HUDEP-2 (cell line): Measurements from ENCODE around the gene PRR35.
A peak's percentile ranks its signal among the peaks of the same experiment; 100 is the strongest.

Source experiments
- DNase-seq, 76 experiments: peaks; one replicate each; lab custom pipeline; 2025; ENCODE audit not compliant: unreplicated experiment in 76 of 76; lab: John Stamatoyannopoulos, UW

The PRR35 gene

DNA sequence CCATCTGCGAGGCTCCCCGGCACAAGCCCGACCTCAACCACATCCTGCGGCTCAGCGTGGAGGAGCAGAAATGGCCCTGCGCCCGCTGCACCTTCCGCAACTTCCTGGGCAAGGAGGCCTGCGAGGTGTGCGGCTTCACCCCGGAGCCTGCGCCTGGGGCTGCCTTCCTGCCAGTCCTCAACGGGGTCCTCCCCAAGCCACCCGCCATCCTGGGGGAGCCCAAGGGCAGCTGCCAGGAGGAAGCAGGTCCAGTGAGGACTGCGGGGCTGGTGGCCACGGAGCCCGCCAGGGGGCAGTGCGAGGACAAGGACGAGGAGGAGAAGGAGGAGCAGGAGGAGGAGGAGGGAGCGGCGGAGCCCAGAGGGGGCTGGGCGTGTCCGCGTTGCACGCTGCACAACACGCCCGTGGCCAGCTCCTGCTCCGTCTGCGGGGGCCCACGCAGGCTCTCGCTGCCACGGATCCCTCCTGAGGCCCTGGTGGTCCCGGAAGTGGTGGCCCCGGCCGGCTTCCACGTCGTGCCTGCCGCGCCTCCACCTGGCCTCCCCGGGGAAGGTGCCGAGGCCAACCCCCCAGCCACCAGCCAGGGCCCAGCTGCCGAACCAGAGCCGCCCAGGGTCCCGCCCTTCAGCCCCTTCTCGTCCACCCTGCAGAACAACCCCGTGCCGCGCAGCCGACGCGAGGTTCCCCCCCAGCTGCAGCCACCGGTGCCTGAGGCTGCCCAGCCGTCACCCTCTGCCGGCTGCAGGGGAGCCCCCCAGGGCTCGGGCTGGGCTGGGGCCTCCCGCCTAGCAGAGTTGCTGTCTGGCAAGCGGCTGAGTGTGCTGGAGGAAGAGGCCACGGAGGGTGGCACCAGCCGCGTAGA lies 13.1 kb upstream of the PRR35 start:
- DNase-seq = peak in 50 of 76 experiments; percentile 10 to 81 (median 52)

DNA sequence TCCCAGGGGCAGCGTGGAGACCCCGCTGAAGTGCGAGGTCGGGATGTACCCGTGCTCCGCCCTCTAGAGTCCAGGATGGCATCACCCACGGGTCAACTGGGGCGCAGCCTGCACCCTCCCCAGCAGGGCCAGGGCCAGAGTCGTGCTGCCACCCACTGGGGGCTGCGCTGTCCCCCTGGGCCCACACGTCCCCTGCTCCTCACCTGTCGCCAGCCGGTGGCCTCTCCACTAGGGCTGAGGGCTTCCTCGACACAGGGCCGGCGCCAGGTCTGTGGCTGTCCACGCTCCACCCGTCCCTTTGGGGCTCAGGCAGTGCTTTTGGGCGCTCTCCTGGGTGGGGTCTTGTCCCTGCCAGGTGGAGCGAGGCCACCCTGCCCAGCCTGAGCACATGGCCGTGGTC lies 11.6 kb upstream of the PRR35 start:
- DNase-seq = no peak

DNA sequence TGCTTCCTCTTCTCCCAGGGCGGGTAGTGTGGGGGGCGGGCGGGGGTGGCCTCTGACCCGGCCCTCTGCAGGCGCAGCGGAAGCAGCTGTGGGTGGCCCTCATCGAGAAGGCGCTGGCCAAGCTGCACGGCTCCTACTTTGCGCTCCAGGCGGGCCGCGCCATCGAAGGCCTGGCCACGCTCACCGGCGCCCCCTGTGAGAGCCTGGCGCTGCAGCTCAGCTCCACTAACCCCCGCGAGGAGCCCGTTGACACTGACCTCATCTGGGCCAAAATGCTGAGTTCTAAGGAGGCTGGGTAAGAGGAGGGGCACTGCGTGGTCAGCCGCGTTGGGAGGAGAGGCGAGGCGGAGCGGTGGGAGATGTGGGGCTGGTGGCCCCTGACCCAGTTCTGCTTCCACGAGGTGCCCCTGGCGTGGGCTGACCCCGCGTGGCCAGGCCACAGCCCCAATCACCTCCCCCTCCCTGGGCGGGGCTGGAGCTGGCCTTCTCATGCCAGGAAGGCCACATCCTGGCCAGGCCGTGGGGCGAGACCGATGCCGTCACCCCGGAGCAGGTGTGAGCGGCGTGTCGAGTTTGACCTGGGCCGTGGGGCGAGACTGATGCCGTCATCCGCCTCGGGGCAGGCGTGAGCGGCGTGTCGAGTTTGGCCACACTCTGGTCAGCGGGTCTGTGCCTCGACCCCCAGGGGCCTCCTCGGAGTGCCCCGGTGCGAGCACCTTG lies 10.5 kb upstream of the PRR35 start:
- no peak for DNase-seq

GRCh38 chr16:551210-551609 lies 9.0 kb upstream of the PRR35 start:
- no peak for DNase-seq

DNA sequence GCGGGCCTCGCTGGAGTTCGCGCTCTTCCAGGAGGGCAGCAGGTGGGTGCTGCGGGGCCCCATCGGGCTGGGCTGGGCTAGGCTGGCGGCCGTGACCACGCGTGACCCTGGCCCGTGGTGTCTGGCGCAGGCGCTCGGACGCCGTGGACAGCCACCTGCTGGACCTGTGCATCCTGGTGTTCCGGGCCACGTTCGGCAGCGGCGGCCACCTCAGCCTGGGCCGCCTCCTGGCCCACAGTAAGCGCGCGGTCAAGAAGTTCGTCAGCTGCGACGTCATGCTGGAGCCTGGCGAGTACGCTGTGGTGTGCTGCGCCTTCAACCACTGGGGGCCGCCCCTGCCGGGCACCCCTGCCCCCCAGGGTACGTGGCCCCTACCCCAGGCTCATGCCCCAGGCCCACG lies 8.0 kb upstream of the PRR35 start:
- no peak for DNase-seq

GRCh38 chr16:553601-554296 lies 6.4 kb upstream of the PRR35 start:
- no peak for DNase-seq

GRCh38 chr16:554297-554621 lies 5.9 kb upstream of the PRR35 start:
- DNase-seq = no peak

DNA sequence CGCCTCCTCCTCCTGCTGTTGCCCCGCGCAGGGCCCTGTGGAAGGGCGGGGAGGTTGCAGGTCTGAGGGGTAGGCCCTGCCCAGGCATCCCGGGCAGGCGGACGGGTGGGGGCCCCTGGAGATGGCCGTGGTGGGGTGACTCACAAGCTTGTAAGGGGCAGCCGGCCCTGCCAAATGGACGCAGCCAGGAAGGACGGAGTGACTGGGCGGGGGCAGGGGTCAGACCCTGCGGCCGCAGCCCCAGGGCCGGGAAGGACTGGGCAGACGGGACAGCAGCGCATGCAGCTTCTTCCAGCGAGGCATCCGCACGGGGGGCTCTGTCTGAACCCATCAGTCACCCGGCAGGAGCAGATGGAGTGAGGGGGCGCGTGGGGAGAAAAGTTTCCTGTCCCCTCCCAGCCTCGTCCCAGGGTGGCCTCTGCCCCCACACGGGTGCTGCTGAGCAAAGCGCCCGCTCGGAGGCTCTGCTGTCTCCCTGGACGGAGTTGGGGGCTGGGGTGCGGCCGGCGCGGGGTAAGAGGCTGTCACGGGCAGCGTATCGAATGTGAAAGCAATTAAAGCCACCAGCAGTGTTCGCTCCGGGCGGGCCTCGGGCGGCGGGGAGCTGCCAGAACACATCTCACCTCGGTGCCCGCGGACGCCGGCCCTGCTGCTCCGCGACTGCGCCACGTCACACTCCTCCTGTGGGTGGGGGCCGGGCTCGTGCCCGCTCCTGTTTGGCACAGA lies 5.4 kb upstream of the PRR35 start:
- no peak for DNase-seq

DNA sequence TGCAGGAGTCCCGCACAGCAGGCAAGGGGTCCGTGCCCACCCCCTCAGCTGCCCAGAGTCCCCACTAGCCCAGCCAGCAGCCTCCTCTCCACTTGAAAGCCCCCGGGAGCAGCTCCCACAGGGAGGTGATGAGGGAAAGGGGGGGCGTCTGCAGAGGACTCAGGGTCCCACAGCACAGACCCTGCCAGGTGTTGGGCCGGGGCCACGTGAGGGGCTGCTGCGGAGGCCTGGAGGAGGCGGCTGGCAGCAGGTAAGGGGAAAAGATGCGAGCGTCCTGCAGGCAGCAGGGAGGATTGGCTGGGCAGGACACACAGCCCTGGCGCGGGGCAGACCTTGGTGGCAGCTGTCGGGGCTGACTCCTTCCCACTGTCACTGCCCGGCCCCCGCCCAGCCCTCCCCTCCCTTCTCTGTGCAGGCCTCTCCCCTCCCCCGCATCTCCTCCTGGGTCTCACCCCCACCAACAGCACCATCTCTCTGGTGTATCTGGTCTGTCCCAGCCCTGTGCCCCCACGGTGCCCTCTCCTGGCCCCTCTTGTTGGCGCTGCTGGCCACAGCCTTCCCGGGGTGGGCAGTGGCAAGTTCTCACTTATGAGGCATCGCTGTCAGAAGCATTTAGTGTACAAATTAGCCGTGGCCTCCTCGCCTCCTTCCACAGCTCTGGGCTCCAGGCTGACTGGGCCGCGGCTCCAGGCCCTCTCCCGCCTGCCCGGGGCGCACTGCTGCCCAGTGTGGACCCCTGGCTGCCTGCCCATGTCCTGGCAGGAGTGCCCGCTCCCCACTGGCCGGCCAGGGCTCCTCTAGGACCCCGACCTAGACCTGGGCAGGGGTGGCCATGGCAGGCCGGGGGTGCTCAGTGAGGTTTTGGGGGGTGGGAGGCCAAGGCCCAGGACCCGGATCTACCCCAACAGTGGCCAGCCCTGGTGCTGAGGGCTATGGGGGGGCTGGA lies 4.4 kb upstream of the PRR35 start:
- peak in 18 of 76 experiments; percentile 10 to 54 (median 22) for DNase-seq

DNA sequence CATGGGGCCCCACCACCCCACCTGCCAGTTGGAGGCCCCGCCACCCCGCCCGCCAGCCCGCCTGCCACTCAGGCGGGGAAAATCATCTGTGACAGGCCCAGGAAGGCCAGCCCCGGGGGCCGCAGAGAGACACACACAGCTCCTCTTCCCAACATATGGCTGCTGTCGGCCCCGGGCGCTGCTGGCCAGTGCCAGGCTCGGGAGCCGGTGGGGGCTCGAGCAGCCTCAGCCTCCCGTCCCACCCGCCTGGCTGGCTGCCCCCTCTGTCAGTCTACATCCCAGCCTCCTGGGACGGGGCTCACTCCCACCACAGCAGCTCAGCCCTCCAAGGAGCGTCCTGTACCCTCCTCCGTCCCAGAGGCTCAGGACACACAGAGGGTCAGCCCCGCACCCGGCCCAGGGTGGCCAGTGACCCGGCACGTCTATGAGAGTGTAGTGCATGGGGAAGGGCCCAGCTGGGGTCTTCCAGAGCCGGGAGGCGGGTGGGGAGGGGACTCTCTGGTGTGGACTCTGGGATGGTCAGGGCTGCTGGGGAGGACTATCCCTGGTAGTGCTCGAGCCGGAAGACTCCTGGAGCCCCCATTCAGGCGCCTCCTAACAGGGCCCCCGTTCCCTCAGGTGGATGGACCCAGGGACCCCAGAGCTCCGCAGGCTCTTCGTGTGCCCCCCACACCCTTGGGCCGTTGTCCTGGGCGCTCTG lies 3.6 kb upstream of the PRR35 start:
- no peak for DNase-seq

GRCh38 chr16:557463-558297 lies 2.5 kb upstream of the PRR35 start:
- DNase-seq = no peak

DNA sequence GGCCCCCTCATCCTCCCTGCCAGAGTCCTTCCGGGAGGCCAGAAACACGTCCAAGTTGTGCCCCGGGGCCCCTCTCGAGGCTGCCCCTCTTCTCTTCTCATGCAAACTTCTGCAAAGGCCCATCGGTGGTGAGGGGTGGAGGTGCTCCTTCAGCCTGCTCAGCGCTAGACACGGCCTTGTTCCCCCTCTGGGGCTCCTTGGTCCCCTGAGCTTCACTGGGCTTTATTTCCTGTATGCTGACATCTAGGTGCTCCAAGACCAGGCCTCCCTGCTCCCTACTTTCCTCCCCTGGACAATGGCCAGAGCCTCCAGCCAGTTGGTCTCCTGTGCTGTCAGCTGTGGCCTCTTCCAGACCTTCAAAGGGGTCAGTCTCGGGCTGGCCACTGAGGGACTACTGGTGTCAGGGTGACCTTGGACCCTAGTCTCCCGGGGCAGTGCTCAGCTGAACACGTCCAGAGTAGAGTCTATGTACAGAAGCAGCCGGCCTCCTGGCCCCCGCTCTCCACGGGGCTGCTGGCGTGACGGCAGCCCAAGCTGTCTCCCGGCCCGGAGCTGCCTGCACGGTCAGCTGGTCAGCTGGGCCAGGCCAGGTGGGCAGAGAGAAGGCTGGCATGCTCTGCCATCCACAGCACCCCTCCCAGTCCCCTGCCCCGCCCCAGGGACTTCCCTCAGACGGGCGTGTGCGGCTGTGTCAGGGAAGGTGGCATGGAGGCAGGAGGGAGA lies 1.7 kb upstream of the PRR35 start:
- peak in 1 of 76 experiments; percentile 65 for DNase-seq

GRCh38 chr16:559021-559380 lies 1.2 kb upstream of the PRR35 start:
- DNase-seq = no peak

DNA sequence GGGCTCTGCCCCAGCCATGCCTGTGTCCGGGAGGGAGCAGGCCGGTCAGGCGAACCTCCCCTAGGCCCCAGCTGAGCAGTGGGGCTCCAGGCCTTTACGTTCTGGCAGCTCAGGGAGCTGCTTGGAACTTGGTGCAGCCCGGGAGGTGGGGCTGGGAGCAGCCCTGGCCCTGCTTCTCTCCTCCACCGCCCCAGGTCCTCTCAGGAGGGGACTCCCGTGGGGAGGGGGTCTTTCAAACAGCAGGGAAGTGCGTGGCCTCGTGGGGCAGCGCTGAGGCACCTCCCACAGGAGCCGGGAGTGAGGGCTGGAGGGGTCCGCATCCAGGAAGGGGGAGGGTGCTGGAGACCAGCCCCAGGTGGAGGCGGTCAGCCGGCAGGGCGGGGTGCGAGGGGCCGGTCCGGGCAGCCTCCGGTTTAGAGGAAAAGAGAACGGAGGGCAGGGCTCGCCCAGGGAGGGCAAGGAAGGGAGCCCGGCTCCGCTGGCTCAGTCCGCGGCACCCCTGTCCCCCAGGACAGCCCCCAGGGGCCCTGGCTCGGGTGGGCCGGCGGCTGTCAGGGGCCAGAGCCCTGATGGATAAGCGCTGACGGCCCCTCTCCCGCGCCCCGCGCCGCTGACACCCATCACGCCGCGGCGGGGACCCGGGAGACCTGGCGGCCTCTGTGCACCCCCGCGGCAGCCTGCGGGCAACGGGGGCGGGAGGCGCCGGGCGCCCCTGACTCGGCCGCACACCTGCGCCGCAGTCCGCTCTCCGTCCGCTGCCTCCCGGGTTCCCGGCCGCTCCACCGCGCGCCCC lies 587 bp upstream of the PRR35 start:
- DNase-seq = no peak

- no peak for DNase-seq
These were observed 663 bp downstream of the PRR35 start for GRCh38 chr16:560701-561412.

DNA sequence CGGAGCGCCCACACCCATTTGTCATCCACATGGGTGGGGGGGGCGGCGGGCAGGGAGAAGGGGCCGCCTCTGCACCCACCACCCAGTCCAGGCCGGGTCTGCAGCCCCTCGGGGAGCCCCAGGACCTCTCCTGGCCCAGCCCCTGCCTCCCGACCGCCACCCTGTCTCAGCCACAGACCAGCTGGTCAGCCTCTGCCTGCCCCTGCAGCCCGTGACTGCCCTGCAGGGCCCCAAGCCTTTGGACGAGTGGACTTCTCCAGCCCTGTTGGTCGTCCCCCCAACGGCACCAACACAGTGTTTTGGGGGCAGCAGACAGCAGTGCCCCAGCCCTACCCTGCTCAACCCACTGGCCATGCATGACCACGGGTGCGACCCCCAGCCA lies 1.2 kb downstream of the PRR35 start:
- no peak for DNase-seq
